GM23338 (cell line): Measurements from ENCODE around the gene FOXP1.

Experiments
- CREB1 ChIP-seq: fragments of 250-450 bp; sonication (Bioruptor Pico); IDR thresholded peaks from 2 replicates; pipeline ENCODE4 v1.5.0; 2020; ENCODE audit warnings: low read depth, mild to moderate bottlenecking, moderate library complexity
- CTCF ChIP-seq, 2 experiments: fragments of 200-600 bp in 1 of 2; sonication (generic) in 1 of 2; conservative IDR thresholded peaks; 2 replicates each; pipeline versions ENCODE4 v1.5.1 to v1.6.1; 2016 to 2017; ENCODE audit warnings: antibody characterized with exemption in 2 of 2, low read depth in 2 of 2, mild to moderate bottlenecking in 2 of 2, moderate library complexity in 1 of 2
- EZH2 ChIP-seq: fragments of 200-600 bp; sonication (generic); IDR thresholded peaks from one replicate; pipeline ENCODE4 v1.8.0; 2017; ENCODE audit warnings: antibody characterized with exemption, mild to moderate bottlenecking, low read depth; ENCODE audit not compliant: unreplicated experiment
- EZH2phosphoT487 ChIP-seq: fragments of 200-600 bp; sonication (generic); IDR thresholded peaks from one replicate; pipeline ENCODE4 v1.8.1; 2018; ENCODE audit warnings: antibody characterized with exemption; ENCODE audit not compliant: unreplicated experiment
- JUNB ChIP-seq: IDR thresholded peaks from one replicate; pipeline ENCODE4 v1.6.1; 2016; ENCODE audit warnings: antibody characterized with exemption; ENCODE audit not compliant: unreplicated experiment
- POLR2AphosphoS5 ChIP-seq: IDR thresholded peaks from 2 replicates; pipeline ENCODE4 v1.6.1; 2016; ENCODE audit warnings: antibody characterized with exemption, low read depth
- REST ChIP-seq: IDR thresholded peaks from one replicate; pipeline ENCODE4 v1.6.1; 2018; ENCODE audit warnings: antibody characterized with exemption; ENCODE audit not compliant: unreplicated experiment
- STAT1 ChIP-seq: IDR thresholded peaks from one replicate; pipeline ENCODE4 v1.6.1; 2016; ENCODE audit warnings: antibody characterized with exemption; ENCODE audit not compliant: unreplicated experiment
- ZNF114 ChIP-seq: fragments of 250-450 bp; sonication (Bioruptor Pico); IDR thresholded peaks from 2 replicates; pipeline ENCODE4 v1.5.0; 2020; ENCODE audit warnings: mild to moderate bottlenecking, moderate library complexity
- ZNF331 ChIP-seq: fragments of 250-450 bp; sonication (Bioruptor Pico); IDR thresholded peaks from 2 replicates; pipeline ENCODE4 v1.5.0; 2020; ENCODE audit warnings: low read depth, mild to moderate bottlenecking, moderate library complexity
- TF ChIP-seq, protein P1 (sequence below): IDR thresholded peaks from 2 replicates; pipeline ENCODE4 v1.6.1; 2016; ENCODE audit warnings: antibody characterized with exemption

- TF ChIP-seq CTCF (conservative IDR thresholded peaks at IDR 0.05; ENCODE audit: low read depth in 2 of 2) (no peak), POLR2AphosphoS5 (no peak), JUNB (no peak), REST (no peak), EZH2phosphoT487 (no peak), EZH2 (no peak), CREB1 (CRISPR knock-in tag) (no peak), ZNF331 (CRISPR knock-in tag) (no peak), ZNF114 (CRISPR knock-in tag) (no peak), STAT1 (no peak)
- TF ChIP-seq, protein P1, sequence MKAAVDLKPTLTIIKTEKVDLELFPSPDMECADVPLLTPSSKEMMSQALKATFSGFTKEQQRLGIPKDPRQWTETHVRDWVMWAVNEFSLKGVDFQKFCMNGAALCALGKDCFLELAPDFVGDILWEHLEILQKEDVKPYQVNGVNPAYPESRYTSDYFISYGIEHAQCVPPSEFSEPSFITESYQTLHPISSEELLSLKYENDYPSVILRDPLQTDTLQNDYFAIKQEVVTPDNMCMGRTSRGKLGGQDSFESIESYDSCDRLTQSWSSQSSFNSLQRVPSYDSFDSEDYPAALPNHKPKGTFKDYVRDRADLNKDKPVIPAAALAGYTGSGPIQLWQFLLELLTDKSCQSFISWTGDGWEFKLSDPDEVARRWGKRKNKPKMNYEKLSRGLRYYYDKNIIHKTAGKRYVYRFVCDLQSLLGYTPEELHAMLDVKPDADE: no peak
Measured at GRCh38 chr3:71033681-71034220, 549.8 kb downstream of the FOXP1 start.
